Mesendoderm (in vitro differentiated cells): ENCODE data around the gene NOXO1.

Source experiments
- DNase-seq: peaks from one replicate; pipeline ENCODE4 v3.0.0; 2013
- H2AK5ac ChIP-seq: 2 replicates; pipeline ENCODE4 v1.6.1; 2013; ENCODE audit warnings: low read length, inconsistent platforms
- H2BK120ac ChIP-seq: 2 replicates; pipeline ENCODE4 v1.6.1; 2013; ENCODE audit warnings: low read depth, mild to moderate bottlenecking, low read length, moderate library complexity, mixed read lengths
- H2BK15ac ChIP-seq: replicated peaks from 2 replicates; pipeline ENCODE4 v1.6.1; 2013; ENCODE audit warnings: low read depth, mild to moderate bottlenecking, moderate library complexity
- H2BK5ac ChIP-seq: 2 replicates; pipeline ENCODE4 v1.6.1; 2013; ENCODE audit warnings: low read length, inconsistent platforms
- H3K18ac ChIP-seq: 2 replicates; pipeline ENCODE4 v1.6.1; 2013; ENCODE audit warnings: mild to moderate bottlenecking, low read length, mixed read lengths
- H3K23ac ChIP-seq: one replicate; pipeline ENCODE4 v1.6.1; 2013; ENCODE audit warnings: low read length
- H3K27ac ChIP-seq: 2 replicates; pipeline ENCODE4 v1.5.1; 2013; ENCODE audit warnings: low read depth, mild to moderate bottlenecking, inconsistent platforms, low read length, moderate library complexity
- H3K27me3 ChIP-seq: 2 replicates; pipeline ENCODE4 v1.6.1; 2013; ENCODE audit warnings: low read length, control low read depth, mild to moderate bottlenecking, inconsistent platforms; ENCODE audit not compliant: insufficient read depth, poor library complexity
- H3K36me3 ChIP-seq: 2 replicates; pipeline ENCODE4 v1.6.1; 2013; ENCODE audit warnings: low read length, inconsistent platforms; ENCODE audit not compliant: control insufficient read depth, insufficient read depth
- H3K4ac ChIP-seq: one replicate; pipeline ENCODE4 v1.6.1; 2013; ENCODE audit warnings: low read depth, mild to moderate bottlenecking, low read length, moderate library complexity
- H3K4me1 ChIP-seq: 2 replicates; pipeline ENCODE4 v1.6.1; 2013; ENCODE audit warnings: low read depth, low read length, inconsistent platforms; ENCODE audit not compliant: control insufficient read depth
- H3K4me2 ChIP-seq: 2 replicates; pipeline ENCODE4 v1.6.1; 2013; ENCODE audit warnings: low read length
- H3K4me3 ChIP-seq: 2 replicates; pipeline ENCODE4 v1.5.1; 2013; ENCODE audit warnings: mild to moderate bottlenecking, low read length
- H3K56ac ChIP-seq: one replicate; pipeline ENCODE4 v1.6.1; 2013; ENCODE audit warnings: low read length
- H3K79me1 ChIP-seq: 2 replicates; pipeline ENCODE4 v1.6.1; 2013; ENCODE audit warnings: low read length, inconsistent platforms
- H3K79me2 ChIP-seq: 2 replicates; pipeline ENCODE4 v1.6.1; 2013; ENCODE audit warnings: mild to moderate bottlenecking, low read length; ENCODE audit not compliant: control insufficient read depth, insufficient read depth
- H3K9ac ChIP-seq: 2 replicates; pipeline ENCODE4 v1.6.1; 2013; ENCODE audit warnings: low read length, inconsistent platforms
- H4K5ac ChIP-seq: one replicate; pipeline ENCODE4 v1.6.1; 2013; ENCODE audit warnings: low read length
- H4K8ac ChIP-seq: one replicate; pipeline ENCODE4 v1.6.1; 2013; ENCODE audit warnings: low read depth, mild to moderate bottlenecking, control low read depth, low read length, moderate library complexity
- WGBS: extraction: QIAGEN DNeasy Blood & Tissue Kit; methylation state at CpG from one replicate; pipeline ENCODE4 v1.1.7; 2013; ENCODE audit warnings: low lambda C conversion rate, missing lambda C conversion rate; ENCODE audit not compliant: insufficient coverage; ENCODE audit errors: extremely low coverage; 5-methylcytosine and 5-hydroxymethylcytosine counted together

The NOXO1 gene

DNA sequence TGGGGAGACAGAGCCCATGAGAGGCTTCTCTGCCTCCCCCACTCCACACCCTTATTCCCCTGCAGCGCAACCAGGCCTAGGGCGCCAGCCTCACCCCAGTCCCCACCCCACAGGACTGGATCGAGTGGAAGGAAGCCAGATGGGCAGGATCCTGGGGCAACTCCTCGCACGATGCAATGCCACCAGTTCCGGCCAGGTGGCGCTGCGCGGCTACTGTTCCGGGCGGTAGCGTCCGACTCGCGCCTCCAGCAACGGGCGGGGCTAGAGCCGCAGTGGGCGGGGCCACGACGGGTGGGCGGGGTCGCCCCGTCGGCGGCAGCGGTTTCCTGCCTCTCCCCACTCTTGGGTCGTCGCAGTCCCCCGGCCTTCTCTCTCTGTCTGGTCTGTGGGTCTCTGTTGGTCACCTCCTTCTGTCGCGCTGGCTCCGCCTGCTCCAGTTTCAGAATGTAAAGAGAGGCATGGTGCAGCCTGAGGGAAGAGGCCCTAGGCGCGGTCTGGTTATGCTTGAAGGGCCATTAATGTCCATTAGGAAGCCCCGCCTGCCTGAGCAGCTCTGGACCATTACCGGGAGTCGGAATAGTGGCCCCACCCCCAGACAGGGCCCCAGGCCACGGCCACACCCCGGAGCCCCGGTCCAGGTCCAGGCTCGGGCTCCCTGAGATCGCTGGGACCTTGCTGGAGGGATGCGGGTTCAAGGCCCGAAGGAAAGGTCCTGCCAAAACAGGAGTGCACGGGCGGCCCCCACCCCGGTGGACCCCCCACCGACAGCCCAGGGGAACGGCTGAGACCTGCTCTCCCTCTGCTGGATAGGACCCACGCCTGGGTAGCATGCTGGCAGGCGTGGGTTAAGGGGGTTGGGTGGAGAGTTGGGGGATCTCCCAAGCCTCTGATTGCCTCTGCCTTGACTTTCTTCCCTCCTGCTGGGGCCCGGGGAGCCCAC lies 42.1 kb upstream of the NOXO1 start:
- H3K4me3 ChIP-seq = no peak overlapping the region
- H2BK15ac ChIP-seq = no peak overlapping the region
- H3K79me1 ChIP-seq = no peaks in the 10 kb centered on the region
- no peak overlapping the region for H4K8ac ChIP-seq
- H3K79me2 ChIP-seq = no peaks in the 10 kb centered on the region
- peak; percentile 90 for DNase-seq
- no peak overlapping the region for H3K23ac ChIP-seq
- H4K5ac ChIP-seq = no peak overlapping the region
- peak overlapping the region; percentile 74 for H2BK5ac ChIP-seq
- H3K56ac ChIP-seq = peak overlapping the region; percentile 94
- H2BK120ac ChIP-seq = no peak overlapping the region
- no peak overlapping the region for H2AK5ac ChIP-seq
- H3K9ac ChIP-seq = peak overlapping the region; percentile 86
- peak overlapping the region; percentile 97 for H3K4me2 ChIP-seq
- no peaks in the 10 kb centered on the region for H3K4me1 ChIP-seq
- peak overlapping the region; percentile 41 for H3K18ac ChIP-seq
- H3K4ac ChIP-seq = peak overlapping the region; percentile 42
- H3K36me3 ChIP-seq = no peaks in the 10 kb centered on the region
- WGBS = no CpG with 5 or more reads among the region's 53 CpGs
- H3K27ac ChIP-seq = peak overlapping the region; percentile 40
- peaks cover 14% of the 10 kb centered on the region for H3K27me3 ChIP-seq

DNA sequence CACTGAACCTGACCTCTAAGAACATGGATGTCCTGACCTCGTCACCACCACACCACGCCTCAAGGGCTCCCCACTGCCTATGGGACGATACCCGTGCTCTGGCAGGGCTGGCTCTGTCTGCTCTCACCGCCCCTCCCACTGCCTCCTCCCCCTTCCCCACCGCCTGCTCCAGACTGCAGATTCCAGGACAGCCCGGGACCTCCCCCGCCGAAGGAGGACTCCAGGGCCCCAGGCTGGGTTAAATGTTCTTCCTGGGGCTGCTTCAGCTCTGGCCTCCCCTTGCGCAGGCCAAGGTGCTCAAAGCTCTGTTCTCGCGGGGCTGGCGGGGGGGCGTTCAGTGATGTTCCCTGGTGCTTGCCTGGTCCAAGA lies 41.4 kb upstream of the NOXO1 start:
- H4K8ac ChIP-seq = no peak overlapping the region
- peaks cover 14% of the 10 kb centered on the region for H3K27me3 ChIP-seq
- H3K4ac ChIP-seq = peak overlapping the region; percentile 29
- peak overlapping the region; percentile 94 for H3K56ac ChIP-seq
- no peaks in the 10 kb centered on the region for H3K79me2 ChIP-seq
- peak overlapping the region; percentile 86 for H3K9ac ChIP-seq
- H3K27ac ChIP-seq = peak overlapping the region; percentile 34
- DNase-seq = peak; percentile 93
- peak overlapping the region; percentile 81 for H3K4me2 ChIP-seq
- no peak overlapping the region for H3K4me3 ChIP-seq
- H2BK120ac ChIP-seq = no peak overlapping the region
- H3K23ac ChIP-seq = no peak overlapping the region
- H2BK5ac ChIP-seq = no peak overlapping the region
- H2BK15ac ChIP-seq = no peak overlapping the region
- peak overlapping the region; percentile 41 for H3K18ac ChIP-seq
- H4K5ac ChIP-seq = no peak overlapping the region
- no peak overlapping the region for H2AK5ac ChIP-seq
- H3K79me1 ChIP-seq = no peaks in the 10 kb centered on the region
- WGBS = no CpG with 5 or more reads among the region's 14 CpGs
- no peaks in the 10 kb centered on the region for H3K36me3 ChIP-seq
- no peaks in the 10 kb centered on the region for H3K4me1 ChIP-seq

DNA sequence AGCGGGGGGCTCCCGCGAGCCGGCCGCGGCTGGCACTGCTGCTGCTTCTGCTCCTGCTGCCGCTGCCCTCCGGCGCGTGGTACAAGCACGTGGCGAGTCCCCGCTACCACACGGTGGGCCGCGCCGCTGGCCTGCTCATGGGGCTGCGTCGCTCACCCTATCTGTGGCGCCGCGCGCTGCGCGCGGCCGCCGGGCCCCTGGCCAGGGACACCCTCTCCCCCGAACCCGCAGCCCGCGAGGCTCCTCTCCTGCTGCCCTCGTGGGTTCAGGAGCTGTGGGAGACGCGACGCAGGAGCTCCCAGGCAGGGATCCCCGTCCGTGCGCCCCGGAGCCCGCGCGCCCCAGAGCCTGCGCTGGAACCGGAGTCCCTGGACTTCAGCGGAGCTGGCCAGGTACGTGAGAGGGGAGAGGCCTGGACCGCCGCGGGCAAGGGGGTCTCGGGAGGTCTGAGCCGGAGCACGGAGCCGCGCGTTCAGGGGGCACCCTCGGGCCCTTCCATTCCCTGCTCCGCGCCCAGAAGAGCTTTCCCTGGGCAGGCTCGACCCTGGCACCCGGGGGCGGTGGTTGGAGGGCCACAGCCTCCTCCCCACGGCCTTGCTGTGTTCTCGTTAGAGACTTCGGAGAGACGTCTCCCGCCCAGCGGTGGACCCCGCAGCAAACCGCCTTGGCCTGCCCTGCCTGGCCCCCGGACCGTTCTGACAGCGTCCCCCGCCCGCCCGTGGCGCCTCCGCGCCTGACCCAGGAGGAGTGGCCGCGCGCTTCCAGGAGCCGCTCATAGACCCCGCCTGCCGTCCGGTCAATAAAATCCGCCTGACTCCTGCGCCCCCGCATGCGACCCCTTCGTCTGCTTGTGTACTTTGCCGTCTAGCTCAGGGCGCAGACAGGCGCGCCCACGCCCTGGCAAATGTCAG lies 38.9 kb upstream of the NOXO1 start:
- Histone ChIP-seq H3K36me3 (no peaks in the 10 kb centered on the region), H3K9ac (peak overlapping the region; percentile 45), H3K4me2 (peak overlapping the region; percentile 59), H3K56ac (peak overlapping the region; percentile 80), H3K27me3 (peaks cover 14% of the 10 kb centered on the region), H2BK120ac (no peak overlapping the region), H2BK15ac (no peak overlapping the region), H4K8ac (no peak overlapping the region), H3K18ac (no peak overlapping the region), H3K79me2 (no peaks in the 10 kb centered on the region), H3K4me3 (no peak overlapping the region), H3K27ac (no peak overlapping the region), H3K79me1 (no peaks in the 10 kb centered on the region), H3K23ac (no peak overlapping the region), H3K4ac (no peak overlapping the region), H4K5ac (no peak overlapping the region), H3K4me1 (no peaks in the 10 kb centered on the region), H2AK5ac (no peak overlapping the region), H2BK5ac (no peak overlapping the region)
- WGBS = no CpG with 5 or more reads among the region's 96 CpGs
- DNase-seq = no peak

DNA sequence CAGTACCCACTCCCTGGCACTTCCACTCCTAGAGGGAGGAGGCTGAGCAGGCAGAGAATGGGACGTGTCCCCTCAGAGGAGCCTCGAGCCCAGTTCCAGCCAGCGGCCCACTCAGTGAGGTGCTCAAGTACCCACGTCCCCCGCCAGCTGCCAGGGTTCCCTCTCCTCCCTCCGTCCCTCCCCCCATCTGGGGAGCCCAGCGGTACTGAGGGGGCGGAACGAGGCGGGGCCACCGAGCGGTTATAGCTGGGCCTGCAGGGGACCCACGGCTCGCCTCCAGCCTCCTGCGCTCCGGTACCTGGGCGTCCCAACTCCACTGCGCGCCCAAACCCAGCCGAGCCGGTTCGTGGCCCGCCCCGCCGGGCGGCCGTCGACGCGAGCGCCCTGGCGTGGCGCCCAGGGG lies 38.2 kb upstream of the NOXO1 start, which contains the start of gene NPW:
Gene NPW, plus strand, starts transcription at position 268 of the 403 bp plus-strand sequence.
- no peak within 1 kb of the TSS for H2BK15ac ChIP-seq
- peak within 1 kb of the TSS; percentile 45 for H3K9ac ChIP-seq
- no peak within 1 kb of the TSS for H3K18ac ChIP-seq
- no peaks in the 10 kb centered on the region for H3K79me1 ChIP-seq
- peak within 1 kb of the TSS; percentile 80 for H3K56ac ChIP-seq
- H2BK5ac ChIP-seq = no peak within 1 kb of the TSS
- H3K4me3 ChIP-seq = no peak within 1 kb of the TSS
- no peak for DNase-seq
- no peak within 1 kb of the TSS for H3K27ac ChIP-seq
- no peak within 1 kb of the TSS for H4K5ac ChIP-seq
- H2AK5ac ChIP-seq = no peak within 1 kb of the TSS
- no peak within 1 kb of the TSS for H3K4ac ChIP-seq
- H3K4me1 ChIP-seq = no peaks in the 10 kb centered on the region
- peaks cover 14% of the 10 kb centered on the region for H3K27me3 ChIP-seq
- H3K23ac ChIP-seq = no peak within 1 kb of the TSS
- no peaks in the 10 kb centered on the region for H3K79me2 ChIP-seq
- WGBS = no CpG with 5 or more reads among the region's 33 CpGs
- no peaks in the 10 kb centered on the region for H3K36me3 ChIP-seq
- H2BK120ac ChIP-seq = no peak within 1 kb of the TSS
- peak within 1 kb of the TSS; percentile 59 for H3K4me2 ChIP-seq
- H4K8ac ChIP-seq = no peak within 1 kb of the TSS

DNA sequence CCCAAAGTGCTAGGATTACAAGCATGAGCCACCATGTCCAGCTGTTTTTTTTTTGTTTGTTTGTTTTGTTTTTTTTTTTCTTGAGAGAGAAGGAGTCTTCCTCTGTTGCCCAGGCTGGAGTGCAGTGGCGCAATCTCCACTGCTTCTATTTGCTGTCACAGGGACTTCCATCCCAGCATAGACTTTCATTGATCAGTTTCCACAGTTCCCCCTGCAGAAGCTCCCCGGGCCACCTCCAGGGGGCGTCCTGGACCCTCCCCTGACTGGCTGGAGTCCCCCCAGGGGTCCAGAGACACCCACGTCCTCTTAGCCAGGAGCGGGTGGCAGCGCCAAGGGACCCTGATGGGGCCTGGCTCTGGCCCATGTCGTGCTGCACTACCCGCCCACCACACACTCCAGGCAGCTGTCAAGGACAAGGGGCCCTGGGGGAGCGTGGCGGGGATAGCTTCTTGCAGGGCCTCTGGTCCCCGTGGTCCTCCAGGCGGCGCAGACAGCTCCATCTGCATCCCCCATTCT lies 35.2 kb upstream of the NOXO1 start:
- H3K4me1 ChIP-seq = no peaks in the 10 kb centered on the region
- no peak overlapping the region for H3K23ac ChIP-seq
- no peak overlapping the region for H3K9ac ChIP-seq
- no peak overlapping the region for H3K18ac ChIP-seq
- H3K79me1 ChIP-seq = no peaks in the 10 kb centered on the region
- peaks cover 14% of the 10 kb centered on the region for H3K27me3 ChIP-seq
- no peaks in the 10 kb centered on the region for H3K79me2 ChIP-seq
- no peak overlapping the region for H3K56ac ChIP-seq
- peak; percentile 30 for DNase-seq
- H4K5ac ChIP-seq = no peak overlapping the region
- H2BK15ac ChIP-seq = no peak overlapping the region
- no peak overlapping the region for H3K4ac ChIP-seq
- no peak overlapping the region for H3K27ac ChIP-seq
- H4K8ac ChIP-seq = no peak overlapping the region
- no peak overlapping the region for H3K4me3 ChIP-seq
- no peak overlapping the region for H2AK5ac ChIP-seq
- no peaks in the 10 kb centered on the region for H3K36me3 ChIP-seq
- no peak overlapping the region for H2BK120ac ChIP-seq
- H3K4me2 ChIP-seq = no peak overlapping the region
- no peak overlapping the region for H2BK5ac ChIP-seq
- no CpG with 5 or more reads among the region's 13 CpGs for WGBS
